Activated CD8-positive, alpha-beta memory T cell treated with anti-CD3 and anti-CD28 coated beads, Interleukin-2, amount 50 U/mL, for 1 hour (primary cell): ENCODE results near the gene KCNQ1OT1.

Experiments used
- DNase-seq: peaks from one replicate; pipeline ENCODE4 v3.0.0-alpha.2; 2020; ENCODE audit errors: extremely low read depth

KCNQ1OT1 gene

DNA sequence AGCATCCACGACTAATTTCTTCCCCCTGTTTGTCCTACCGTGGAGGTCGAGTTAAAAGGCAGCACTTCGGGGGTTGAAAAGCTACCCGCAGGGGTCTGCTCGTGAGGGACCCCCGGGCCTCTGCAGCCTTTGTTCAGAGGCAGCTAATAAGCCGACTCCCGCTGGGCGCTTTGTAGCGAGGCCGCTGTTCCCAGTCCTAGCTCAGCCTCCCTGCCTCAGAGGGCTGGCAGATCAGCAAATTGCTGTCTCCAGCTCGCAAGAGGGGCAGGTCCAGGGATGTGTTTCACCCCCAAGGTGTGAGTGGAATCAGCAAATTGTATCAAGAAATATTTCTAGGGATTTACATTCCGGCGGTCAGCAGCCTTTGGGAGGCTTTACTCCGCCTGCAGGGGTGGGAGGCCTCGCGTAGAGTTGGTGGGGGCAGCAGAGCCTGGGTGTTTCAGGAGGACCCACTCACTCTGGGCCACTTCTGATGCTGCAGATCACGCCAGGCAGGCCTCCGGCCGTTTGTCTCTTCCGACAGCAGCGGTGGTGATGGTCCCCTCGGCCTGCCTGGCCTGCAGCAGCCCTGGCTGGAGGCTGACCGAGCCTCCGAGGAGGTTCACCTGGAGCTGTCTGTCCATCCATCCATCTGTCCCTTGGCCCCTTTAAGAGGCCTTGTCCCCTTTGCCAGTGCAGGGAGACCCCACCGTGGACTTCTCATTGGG is 21.6 kb upstream of the KCNQ1OT1 start:
- no peak for DNase-seq

- DNase-seq, result no peak
Measured at GRCh38 chr11:2719831-2720590, 20.2 kb upstream of the KCNQ1OT1 start.

DNA sequence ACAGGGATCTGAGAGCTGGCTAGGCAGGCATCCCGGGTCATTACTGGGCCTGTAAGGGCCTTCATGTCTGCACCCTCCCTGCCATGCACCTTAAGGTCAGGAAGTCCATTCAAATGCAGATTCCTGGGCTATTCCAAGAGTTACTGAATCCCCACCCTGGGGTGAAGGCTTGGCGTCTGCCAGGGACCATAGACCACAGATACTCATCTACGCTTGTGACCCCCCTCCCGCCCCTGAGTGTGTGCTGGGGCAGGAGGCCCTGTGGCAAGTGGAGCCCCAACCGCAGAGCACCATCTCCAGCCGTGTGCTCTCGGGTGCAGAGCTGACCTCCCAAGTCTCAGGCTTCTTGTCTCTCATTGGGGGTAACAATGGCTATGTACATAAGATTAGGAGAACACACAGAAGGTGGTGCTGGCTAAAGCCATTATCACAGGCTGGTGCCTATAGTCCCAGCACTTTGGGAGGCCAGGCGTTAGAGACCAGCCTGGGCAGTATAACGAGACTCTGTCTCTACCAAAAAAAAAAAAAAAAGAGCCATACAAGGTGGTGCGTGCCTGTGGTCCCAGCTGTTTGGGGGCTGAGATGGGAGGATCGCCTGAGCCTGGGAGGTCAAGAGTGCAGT is 19.1 kb upstream of the KCNQ1OT1 start:
- no peak for DNase-seq

- DNase-seq, result no peak
Measured at GRCh38 chr11:2717561-2718325, 17.9 kb upstream of the KCNQ1OT1 start.

GRCh38 chr11:2716376-2717095 is 16.7 kb upstream of the KCNQ1OT1 start:
- DNase-seq, result no peak

GRCh38 chr11:2715716-2716350 is 16.0 kb upstream of the KCNQ1OT1 start:
- DNase-seq, result no peak

DNA sequence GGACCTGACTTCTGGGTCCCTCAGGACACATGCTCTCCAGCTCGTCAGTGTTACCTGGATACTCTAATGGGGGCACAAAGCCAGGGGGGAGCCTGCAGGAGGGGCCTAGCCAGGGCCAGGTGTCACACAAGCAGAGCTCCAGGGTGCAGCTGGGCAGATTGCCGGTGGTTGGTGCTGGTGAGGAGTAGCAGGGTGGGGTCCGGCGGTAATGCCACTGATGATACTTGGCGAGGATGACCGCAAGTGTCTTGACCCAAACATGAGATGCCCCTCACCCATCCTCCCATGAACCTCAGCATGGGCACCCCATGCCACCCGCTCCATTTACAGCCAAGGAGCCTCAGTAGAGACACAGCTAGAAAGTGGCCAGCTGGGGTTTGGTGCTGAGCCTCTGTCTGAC is 15.1 kb upstream of the KCNQ1OT1 start:
- no peak for DNase-seq

DNA sequence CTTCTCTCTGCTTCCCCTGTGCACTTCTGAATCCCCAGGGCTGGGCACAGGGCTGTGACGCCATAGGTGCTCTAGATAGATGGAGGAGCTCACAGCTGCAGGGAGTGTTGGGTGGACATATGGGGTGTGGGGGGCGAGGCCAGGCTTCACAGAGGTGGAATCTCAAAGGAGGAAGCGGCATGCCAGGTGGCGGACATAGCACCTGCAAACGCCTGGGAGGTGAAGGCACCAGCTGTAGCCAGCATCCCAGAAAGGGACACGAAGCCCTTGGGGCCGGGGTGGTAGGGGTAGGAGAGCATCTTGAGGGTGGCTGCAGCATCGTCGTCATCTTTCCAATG is 14.6 kb upstream of the KCNQ1OT1 start:
- DNase-seq, result no peak

DNA sequence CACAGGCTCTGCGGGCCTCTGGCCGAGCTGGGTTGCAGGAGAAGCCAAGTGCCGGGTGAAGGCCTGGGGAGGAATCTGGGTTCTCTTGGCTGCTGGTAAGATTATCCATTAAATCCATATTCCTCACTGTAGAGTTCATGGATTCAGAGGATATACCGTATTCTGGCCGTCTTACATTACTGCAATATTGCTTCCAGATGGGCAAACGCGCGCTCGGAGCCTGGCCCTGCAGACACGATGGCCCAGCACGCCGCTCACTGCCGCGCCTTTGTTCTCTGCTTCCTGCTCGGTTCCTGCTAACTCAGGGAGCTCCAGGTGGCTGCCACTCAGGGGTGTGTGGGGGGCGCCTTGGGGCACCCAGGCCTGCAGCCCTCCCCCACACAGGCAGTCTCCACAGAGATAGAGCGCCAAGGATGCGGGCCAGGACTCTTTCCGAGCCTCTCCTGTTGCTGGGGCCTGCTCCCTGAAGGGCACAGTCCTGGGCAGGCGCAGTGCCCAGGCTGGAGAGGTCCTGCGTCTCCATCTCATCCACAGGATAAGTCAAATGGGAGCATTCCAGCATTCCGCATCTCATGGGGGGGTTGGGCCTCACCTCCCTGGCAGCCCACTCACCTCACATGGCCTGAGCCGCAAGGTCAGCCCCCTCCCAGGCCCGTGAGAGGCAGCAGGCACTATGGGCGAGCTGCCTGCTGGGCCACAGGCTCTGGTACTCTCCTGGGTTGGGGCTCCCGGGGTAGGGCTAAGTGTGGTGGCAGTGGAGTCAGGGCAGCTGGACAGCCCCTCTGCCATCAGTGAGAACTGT is 14.1 kb upstream of the KCNQ1OT1 start:
- no peak for DNase-seq

- DNase-seq, result no peak
Measured at GRCh38 chr11:2713094-2713493, 13.3 kb upstream of the KCNQ1OT1 start.

DNA sequence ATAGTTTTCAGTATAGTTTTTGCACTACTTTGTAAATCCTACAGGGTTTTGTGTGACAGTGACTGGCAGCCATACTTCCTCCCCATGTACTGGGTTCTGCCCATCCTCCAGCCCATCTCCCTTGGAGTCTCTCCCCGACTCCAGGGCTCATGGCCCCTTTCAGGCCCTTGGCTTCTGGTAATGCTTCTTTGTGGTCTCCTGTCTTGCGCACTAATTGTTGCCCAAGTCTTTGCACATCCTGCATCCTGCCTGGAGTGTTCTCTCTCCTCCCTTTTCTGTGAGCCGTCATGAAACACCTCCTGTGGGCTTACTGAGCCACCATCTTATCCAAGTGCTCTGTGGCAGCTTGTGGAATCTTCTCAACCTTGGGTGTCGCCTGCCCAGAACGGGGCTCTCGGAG is 11.4 kb upstream of the KCNQ1OT1 start:
- no peak for DNase-seq

GRCh38 chr11:2709429-2709828 is 9.6 kb upstream of the KCNQ1OT1 start:
- no peak for DNase-seq

- DNase-seq, result no peak
Measured at GRCh38 chr11:2708757-2709281, 9.0 kb upstream of the KCNQ1OT1 start.

- no peak for DNase-seq
Measured at GRCh38 chr11:2708151-2708581, 8.4 kb upstream of the KCNQ1OT1 start.

DNA sequence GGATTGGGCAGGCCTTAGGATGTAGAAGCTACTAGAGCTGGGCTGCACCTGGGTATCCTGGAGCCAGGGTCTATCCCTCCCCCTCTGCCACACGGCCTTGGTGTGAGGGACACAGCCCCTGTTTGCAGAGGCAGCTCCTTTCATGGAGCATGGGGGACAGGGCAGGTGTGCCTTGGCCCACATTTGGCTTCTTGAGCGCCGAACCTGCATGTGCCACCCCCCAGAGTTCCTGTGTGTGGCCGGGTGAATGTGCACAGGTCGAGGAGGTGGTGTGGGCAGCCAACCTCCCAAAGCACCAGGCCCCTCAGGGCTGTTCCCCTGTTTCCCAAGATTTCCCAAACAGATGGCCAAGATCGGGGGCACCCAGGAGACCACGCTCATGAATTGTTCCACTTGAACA is 7.9 kb upstream of the KCNQ1OT1 start:
- DNase-seq, result no peak

DNA sequence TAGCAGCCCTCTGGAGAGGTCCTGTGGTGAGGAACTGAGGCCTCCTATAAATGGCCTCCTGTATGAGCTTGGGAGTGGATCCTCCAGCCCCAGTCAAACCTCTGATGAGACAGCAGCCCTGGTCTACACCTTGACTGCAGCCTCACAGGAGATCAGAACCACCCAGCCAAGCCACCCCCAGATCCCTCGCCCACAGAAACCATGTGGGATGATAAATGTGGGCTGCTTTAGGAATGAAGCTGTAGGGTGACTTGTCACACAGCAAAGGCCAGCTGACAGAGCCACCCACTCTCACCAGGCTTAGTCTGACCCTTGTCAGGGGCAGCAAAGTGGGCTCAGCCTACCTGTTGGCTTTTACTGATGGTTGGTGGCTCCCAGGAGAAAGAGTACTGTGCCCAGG is 6.5 kb upstream of the KCNQ1OT1 start:
- DNase-seq, result no peak

DNA sequence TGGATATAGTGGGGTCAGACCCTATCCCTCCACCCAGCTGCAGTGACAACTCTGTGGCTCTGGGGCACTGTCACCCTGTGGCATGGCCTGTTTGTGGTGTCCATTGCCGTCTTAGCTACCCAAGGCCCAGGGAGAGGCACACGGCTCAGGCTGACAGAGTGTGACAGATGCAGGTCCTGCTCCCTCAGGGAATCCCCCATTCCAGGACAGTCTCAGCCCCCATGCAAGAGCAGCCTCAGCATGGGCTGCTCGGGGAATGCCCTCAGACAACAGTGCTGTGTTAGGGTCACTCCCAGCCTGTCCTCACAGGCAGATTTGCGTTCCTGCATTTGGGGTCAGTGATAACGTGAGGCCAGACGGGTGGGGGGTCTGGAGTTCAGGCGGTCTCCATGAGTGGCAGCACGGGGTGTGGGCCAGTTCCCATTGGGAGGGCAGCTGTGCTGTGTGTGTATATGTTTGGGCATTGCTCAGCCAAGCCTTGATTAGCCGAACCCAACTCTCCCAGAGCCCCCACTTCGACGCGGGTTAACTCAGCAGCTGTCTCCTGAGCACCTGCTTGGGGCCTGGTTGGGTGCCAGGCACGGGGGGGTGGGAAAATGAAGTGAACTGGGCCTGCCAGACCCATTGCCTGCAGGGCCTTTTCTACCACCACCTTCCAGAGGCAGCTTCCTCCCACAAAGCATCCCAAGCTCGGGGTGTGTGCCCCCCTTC is 5.3 kb upstream of the KCNQ1OT1 start:
- DNase-seq, result no peak

GRCh38 chr11:2704356-2704755 is 4.6 kb upstream of the KCNQ1OT1 start:
- DNase-seq, result no peak

DNA sequence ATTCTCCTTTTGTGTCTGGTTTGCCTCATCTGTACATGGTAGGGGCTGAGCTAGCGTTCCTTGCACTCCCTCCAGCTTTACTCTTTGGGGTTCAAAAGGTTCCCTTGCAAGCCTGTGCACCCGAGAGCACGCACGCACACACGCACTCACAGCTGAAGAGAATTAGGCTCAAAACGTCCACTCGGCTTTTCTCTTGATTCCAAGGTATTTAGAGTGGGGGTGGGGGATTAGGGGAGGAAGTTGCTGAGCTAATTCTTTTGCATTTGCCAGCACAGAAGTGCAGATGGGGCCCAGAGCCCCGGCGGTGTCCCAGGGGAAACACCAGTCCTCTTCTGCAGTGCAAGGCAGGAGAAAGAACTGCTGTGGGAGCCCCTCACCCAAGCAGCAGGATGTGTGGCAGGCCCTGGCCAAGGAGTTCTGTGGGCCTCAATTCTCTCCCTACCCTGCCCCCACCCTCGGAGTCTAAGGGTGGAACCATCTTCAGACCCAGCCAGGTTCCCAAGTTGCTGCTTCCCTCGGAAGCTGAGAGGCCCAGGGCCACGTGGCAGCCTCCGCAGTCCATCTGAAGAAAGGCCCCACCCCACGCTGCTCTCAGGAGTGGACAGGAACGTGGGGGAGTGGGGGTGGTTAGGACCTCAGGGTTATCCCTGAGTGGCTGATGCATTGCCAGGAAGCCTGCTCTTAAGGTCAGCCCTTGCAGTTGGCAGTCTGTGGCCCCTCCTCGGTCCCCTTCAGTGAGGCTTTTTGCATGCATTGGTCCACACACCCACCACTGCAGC is 3.8 kb upstream of the KCNQ1OT1 start:
- DNase-seq, result no peak
